ENCODE results near the gene SMIM35. TPM values are rescaled to one million over a fixed set of nuclear protein-coding genes. Genes with fewer than 3 reads are reported as not detected.

Gene SMIM35
- total RNA-seq, 1 experiment from 2014 or later, result not detected

DNA sequence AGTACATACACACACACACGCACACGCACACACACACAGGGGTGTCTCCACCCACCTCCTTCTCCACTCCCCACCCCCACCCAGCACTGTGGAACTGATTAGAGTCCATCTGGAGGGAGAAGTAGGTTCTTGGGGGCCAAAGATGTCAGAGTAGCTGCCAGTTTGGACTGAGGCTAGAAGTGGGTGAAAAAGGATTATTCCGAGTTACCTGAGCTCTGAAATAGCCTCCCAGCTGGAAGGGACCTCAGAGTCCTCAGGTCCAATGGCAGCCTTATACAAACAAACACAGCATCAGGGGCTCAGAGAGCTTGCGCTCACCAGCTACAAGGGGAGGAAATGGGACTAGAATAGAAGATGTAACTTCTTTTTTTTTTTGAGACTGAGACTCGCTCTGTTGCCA is 79.7 kb downstream of the SMIM35 start:
- DNase-seq (ENCODE audit: extremely low read depth, low read depth), result no peak

DNA sequence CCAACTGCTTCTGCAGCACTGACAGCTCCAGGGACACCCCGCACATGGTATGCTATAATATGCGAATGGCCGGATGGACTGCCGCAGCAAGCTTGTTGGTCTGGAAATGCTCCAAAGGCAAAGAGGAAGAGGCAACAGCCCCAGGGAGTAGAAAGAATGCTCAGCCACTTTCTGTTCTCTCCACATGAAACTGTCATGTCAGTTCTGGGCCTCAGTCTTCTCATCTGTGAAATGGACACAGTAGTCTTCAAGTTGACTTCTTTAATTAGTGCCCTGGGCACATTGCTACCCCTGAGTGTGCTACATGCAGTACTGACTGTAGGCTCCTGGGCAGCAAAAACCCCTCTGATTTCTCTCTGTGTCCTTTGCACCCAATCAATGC is 80.6 kb downstream of the SMIM35 start:
- DNase-seq (ENCODE audit: extremely low read depth, low read depth), result no peak

DNA sequence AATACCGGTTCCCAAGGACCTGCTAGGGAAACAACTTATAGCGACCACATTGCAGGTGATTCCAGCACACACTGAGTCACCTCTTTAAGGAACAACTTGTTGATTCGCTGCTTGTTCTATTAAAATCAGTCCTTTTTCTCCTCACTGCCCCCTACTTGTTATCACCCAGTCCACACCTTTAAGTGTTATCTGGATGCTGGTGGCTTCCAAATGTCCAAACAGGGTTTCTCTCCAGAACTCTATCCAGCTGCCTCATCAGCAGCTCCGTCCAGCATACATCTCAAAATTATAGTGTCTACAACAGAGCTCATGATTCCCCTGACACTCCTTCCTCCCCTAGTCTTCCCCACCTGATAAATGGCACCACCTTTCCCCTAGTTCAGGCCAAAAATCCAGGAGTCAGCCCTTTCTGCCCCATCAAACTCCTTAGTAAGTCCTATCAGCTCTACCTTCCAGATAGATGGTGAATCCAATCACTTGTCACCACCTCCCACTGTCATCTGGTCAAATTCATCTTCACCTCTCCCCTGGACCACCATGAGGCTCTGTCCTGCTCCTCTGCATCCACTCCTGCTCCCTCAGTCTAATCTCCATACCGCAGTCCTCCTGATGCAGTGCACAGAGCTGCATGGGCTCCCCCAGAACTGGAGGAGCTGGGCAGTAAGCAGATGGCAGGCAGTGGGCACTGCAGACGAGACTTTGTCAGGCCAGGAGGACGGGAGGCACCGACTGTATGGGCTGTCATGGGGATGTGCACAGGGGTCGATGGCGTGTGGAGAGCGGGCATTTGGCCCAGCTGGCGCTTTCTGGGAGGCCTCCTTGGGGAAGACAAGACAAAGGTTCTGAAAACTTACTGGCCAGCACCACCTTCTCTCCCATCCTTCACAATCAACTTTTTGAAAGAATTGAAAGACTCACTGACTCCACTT is 81.3 kb downstream of the SMIM35 start:
- no peak for DNase-seq (ENCODE audit: extremely low read depth, low read depth)

DNA sequence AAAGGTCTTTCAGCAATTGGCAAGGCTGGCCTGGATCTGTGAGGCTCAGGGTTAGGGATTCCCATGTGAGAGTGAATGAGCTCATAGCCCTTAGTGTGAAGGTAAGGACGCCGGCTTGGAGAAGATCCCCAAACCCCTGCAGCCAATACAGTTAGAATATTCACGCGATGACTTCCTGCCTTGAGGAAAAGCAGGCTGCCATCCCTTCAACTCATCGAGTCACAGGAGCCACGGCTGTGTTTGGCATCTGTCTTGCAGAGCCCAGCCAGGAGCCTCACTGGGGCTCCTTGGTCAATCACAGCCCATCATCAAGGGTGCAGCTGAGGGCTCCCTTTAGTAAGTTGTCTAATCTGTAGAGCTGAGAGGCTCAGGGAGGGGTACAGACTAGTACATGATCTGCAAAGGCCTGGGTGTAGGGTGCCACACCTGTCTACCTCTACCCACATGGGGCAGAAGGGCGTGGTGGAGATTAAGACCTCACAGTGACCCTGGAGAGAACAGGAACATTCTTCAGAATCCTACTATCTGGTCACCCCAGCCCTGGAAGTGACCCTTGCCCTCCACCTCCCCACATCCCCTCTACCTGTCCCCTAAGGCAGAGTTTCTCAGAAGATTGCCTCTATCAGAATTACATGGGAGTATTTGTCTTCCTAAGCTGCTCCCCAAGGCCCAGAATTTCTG is 82.1 kb downstream of the SMIM35 start:
- no peak for DNase-seq (ENCODE audit: extremely low read depth, low read depth)

DNA sequence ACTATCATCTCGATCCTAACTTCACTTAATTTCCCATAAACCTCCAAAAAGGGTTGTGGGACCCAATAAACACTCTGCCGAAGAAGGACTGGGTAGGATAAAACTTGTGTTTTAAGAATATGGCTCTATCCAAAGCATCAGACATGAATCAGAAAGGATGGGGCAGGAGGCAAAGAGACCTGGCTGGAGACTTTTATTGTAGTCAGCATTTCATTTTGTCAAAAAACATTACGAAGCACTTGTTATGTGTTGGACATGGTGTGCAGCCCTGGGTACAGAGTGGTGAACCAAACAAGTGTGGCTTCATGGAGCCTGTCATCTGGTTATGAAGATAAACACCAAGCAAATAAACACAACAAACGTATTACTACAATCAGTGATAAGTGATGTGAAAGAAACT is 83.3 kb downstream of the SMIM35 start:
- no peak for DNase-seq (ENCODE audit: extremely low read depth, low read depth)

DNA sequence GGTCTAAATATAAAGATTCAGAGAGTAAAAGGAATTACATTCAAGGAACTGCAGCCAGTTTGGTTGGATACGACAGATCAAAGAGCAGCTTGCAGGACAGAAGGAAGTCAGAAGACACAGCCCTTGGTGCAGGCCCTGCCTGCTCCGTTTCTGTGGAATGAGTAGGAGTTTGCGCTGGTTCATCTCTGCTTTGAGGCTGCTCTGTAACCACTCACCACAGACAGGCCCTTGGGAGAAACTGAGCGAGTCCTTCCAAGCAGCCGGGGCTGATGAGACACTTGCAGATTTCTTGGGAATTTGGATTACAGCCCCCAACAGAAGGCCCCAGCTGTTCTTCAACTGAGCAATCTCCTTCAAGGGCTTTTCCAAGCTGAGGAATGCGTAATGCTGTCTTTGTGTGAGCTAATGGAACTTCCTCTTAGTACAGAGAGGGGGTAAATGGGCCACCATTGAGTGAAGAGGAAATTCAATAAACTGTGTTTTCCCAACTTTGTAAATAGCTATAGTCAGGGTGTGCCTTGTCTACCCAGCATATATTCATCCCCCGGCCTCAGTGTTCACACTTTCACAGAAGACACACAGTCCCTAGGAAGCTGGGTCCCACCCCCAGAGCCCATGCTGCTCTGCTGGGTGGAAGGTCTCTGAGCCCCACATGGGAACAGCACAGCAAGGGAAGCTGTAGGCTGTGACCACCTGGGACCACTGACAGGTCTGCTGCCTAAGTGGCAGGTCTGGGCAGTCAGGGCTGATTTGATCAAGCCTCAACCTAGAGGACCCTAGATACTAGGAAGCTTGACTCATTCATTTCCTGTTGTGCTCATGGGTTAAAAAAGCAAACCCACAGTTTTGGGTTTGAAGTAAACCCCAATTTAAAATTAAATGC is 84.0 kb downstream of the SMIM35 start:
- DNase-seq (ENCODE audit: extremely low read depth, low read depth), result no peak

DNA sequence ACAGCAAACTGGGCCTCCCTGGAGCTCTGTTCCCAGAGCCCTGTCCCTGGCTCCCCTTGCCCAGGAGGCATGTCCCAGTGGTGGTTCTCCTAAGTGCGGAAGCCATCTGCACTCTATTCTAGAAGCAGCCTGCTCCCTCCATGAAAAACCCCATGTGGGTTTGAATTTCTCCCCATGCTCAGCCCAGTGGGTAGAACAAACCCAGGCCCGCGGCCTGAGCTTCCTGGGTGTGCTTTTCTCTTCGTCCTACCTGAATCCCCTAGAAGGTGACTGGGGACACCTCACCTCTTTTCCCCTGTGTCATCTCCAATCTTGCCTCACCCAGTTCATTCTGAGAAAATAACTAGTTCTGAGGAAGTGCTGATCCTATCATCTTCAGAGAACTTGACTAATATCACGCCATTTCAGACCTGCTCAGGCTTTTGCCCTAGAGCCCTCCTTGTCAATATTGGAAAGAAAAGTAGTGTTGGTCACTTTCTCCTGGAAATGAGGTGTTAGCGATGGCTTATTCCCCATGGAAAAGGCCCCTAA is 84.7 kb downstream of the SMIM35 start:
- no peak for DNase-seq (ENCODE audit: extremely low read depth, low read depth)

DNA sequence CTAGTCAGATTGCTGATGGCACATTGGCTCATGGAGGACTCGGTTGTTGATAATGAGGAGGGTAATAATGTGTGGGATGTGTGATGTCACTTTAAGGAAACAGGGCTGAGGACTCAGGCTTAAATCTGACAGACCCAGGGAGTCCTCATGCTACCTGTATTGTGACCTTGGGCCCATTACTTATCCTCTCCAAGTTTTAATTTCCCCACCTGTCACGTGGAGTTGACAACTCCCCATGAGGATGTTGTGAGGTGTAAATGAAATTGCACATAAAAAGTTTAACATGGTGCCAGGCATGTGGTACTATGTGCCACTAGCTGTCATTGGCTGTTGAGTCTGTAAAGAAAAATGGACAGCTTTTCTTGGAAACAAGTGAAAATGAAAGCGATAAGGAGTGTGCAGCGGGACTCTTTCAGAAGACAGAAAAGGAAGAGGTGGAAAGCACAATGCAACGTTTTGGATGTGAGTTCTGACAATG is 85.2 kb downstream of the SMIM35 start:
- no peak for DNase-seq (ENCODE audit: extremely low read depth, low read depth)

DNA sequence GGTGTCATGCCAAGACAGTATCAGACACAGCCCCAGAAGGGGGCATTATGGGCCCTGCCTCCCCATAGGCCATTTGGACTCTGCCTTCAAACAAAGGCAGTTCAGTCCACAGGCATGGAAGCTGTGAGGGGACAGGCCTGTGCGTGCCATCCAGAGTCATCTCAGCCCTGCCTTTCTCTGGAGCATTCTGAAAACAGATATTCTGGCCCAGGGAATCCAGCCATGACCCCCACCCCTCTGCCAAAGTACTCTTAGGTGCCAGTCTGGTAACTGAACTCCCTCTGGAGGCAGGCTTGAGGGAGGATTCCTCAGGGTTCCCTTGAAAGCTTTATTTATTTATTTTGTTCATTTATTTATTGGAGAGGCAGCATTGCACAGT is 85.9 kb downstream of the SMIM35 start:
- DNase-seq (ENCODE audit: extremely low read depth, low read depth), result no peak

DNA sequence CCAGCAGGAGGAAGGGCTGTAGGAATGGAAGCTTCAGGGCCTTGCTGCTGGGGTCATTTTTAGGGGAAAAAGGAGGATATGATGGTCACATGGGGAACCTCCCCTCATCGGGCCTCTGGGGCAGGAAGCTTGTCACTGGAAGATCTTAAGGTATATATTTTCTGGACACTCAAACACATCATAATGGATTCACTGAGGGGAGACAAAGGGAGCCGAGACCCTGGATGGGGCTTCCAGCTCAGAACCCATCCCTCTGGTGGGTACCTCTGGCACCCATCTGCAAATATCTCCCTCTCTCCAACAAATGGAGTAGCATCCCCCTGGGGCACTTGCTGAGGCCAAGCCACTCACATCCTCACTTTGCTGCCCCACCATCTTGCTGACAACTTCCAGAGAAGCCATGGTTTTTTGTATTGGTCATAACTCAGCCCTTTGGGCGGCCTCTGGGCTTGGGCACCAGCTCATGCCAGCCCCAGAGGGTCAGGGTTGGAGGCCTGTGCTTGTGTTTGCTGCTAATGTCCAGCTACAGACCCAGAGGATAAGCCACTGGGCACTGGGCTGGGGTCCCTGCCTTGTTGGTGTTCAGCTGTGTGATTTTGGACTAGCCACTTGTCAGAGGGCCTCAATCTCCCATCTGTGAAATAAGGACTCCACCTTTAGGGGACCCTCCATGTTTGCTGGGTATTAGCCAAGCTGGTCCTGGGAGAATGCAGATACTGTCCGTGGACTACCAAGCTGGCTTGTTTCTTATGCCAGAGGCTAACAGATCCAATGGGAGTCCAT is 86.5 kb downstream of the SMIM35 start:
- DNase-seq (ENCODE audit: extremely low read depth, low read depth), result no peak

DNA sequence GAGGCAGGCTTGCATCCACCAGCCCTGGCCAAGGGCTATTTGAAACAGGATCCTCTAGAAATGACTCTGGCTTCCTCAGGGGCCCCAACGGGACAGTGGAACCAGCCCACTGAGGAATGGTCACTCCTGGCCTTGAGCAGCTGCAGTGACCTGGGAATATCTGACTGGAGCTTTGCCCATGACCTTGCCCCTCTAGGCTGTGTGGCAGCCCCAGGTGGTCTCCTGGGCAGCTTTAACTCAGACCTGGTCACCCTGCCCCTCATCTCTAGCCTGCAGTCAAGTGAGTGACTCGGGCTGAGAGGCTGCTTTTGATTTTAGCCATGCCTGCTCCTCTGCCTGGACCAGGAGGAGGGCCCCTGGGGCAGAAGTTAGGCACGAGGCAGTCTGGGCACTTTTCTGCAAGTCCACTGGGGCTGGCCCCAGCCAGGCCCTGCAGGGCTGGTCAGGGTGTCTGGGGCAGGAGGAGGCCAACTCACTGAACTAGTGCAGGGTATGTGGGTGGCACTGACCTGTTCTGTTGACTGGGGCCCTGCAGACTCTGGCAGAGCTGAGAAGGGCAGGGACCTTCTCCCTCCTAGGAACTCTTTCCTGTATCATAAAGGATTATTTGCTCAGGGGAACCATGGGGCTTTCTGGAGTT is 87.3 kb downstream of the SMIM35 start:
- no peak for DNase-seq (ENCODE audit: extremely low read depth, low read depth)

DNA sequence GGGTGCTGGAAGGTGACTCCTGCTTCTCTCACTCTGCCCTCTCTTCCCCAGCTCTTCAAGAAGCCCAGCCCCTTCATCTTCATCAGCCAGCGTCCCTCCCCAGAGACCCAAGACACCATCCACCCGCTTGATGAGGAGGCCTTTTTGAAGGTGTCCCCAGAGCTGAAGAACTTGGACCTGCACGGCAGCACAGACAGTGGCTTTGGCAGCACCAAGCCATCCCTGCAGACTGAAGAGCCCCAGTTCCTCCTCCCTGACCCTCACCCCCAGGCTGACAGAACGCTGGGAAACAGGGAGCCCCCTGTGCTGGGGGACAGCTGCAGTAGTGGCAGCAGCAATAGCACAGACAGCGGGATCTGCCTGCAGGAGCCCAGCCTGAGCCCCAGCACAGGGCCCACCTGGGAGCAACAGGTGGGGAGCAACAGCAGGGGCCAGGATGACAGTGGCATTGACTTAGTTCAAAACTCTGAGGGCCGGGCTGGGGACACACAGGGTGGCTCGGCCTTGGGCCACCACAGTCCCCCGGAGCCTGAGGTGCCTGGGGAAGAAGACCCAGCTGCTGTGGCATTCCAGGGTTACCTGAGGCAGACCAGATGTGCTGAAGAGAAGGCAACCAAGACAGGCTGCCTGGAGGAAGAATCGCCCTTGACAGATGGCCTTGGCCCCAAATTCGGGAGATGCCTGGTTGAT is 88.0 kb downstream of the SMIM35 start:
- no peak for DNase-seq (ENCODE audit: extremely low read depth, low read depth)

DNA sequence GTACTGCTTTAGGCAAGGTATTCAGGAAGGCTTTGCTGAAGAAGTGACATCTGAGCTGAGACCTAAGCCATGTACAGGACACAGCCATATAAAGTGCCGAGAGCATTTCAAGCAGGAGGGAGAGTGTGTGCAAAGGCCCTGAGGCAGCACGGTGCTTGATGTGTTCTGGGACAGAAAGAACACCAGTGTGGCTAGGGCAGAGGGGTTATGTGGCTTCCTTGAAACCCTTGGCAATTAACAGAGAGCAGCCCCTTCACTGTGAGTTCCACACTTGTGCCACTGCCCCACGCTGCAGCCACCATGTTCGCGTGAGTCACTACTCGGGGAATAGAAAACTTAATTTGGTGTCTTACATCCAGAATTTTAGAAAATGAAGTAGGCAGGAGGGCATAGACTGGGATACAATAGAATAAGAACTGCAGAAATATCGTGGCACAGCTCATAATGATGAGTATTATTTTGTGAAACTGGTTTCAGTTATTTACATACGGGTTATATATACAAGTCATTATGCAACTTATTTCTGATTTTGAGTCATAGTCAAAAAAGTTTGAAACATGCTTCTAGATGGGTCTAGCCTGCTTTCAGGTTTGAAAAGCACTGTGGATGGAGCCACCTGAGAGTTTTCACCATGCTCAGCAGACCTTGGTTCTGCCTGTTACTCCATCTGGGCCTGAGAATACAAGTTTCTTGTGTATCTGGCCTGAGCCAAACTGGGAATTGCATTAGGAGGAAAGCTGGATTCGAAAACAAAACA is 88.8 kb downstream of the SMIM35 start:
- DNase-seq (ENCODE audit: extremely low read depth, low read depth), result no peak

DNA sequence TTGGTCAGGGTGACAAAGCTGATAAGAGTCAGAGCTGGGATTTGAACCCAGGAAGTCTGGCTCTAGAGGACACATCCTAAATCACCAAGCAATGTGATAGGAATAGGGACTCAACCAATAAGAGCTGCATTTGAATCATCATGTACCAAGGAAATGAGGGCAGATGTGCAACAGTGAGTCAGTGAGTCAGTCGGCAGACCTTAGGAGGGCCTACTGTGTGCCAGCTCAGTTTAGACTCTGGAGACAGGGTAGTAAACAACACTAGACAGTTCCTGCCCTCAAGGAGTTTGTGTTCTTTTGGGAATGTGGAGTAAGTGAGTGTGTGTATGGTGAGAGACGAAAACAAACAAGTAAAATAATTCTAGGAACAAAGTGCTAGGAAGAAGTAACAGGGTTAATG is 89.4 kb downstream of the SMIM35 start:
- no peak for DNase-seq (ENCODE audit: extremely low read depth, low read depth)

DNA sequence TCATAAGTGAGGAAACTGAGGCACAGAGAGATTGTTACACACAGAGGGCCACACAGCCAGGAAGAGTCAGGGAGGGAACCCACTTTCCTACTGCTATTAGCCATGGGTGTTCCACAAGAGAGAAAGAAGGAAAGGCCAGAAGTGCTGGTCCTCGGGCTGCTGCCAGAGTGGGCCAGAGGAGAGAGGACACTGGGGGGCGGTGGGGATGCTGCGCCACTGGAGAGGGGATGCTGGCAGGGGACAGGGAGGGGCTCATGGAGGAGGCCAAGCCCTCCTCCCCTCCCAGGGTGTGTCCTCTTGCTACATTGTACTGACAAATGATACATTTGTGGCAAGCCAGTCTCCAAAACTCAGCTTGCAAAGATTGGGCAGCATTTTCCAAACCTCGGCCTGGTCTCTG is 90.7 kb downstream of the SMIM35 start:
- no peak for DNase-seq (ENCODE audit: extremely low read depth, low read depth)

DNA sequence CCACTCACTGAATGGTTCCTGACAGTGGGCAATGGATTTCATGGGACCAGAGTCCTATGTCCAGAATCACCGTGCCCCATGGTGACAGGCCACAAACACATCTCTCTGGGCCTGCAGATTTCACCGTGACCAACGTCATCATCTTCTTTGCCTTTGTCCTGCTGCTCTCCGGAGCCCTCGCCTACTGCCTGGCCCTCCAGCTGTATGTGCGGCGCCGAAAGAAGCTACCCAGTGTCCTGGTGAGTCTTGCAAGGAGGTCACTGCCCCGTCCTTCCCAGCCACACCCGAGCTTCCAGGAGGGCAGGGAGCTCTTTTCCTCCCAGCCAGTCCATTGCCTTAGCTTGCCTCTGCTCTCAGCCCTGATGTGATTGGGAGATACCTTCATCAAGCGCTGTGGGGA is 91.3 kb downstream of the SMIM35 start:
- DNase-seq (ENCODE audit: extremely low read depth, low read depth), result no peak

DNA sequence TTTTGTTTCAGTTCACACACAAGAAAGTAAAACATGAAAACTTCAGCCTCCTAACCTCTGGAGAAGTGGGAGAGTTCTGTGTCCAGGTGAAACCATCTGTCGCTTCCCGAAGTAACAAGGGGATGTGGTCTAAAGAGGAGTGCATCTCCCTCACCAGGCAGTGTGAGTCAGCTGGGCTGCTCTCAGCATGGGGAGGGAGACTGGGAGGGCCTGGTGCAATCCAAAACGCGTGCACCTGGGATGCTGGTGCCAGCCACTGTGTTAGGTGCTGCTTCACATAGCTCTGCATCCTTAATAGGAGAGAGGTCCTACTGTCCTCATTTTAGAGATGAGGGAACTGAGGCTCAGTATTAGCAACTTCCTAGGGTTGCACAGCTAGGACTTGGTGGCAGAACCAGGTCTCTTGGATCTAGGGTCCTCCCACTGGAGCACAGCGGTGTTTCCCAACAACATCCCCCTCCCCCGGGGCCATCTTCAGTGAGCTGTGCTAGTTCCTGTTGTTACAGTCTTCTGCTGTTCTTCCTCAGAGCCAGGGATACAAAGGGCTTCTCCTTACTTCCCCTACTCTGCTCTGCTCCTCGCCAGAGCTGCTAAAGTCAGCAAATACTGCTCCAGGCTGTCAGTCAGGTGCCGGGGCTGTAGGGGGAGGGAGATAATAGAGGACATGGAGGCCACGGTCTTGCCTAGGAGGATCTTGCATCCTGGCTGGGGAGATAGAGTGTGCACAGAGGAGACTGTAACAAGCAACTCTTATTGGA is 92.6 kb downstream of the SMIM35 start:
- no peak for DNase-seq (ENCODE audit: extremely low read depth, low read depth)
